NCI-H1436 (cell line): Measurements from ENCODE around the gene TRAK2.

Experiments used
- DNase-seq: peaks from one replicate; lab custom pipeline; 2025; lab: John Stamatoyannopoulos, UW

Gene TRAK2

GRCh38 chr2:201361078-201361733 lies 90.1 kb downstream of the TRAK2 start:
- DNase-seq: no peak

- no peak for DNase-seq
These were observed 91.0 kb downstream of the TRAK2 start for GRCh38 chr2:201360256-201360655.

- DNase-seq: no peak
These were observed 92.6 kb downstream of the TRAK2 start for GRCh38 chr2:201358684-201359083.

GRCh38 chr2:201357221-201357620 lies 94.0 kb downstream of the TRAK2 start, which contains the start of gene FLACC1:
Gene FLACC1 (minus strand): TSS chr2:201357345. CDS start chr2:201351404, 5,941 bp downstream.
- DNase-seq: peak; percentile 20

- DNase-seq: no peak
These were observed 98.1 kb downstream of the TRAK2 start for GRCh38 chr2:201353116-201353515.

- no peak for DNase-seq
These were observed 100.4 kb downstream of the TRAK2 start for GRCh38 chr2:201350879-201351278.

GRCh38 chr2:201349601-201350000 lies 101.7 kb downstream of the TRAK2 start:
- DNase-seq: no peak

- DNase-seq: no peak
These were observed 102.5 kb downstream of the TRAK2 start for GRCh38 chr2:201348758-201349157.

- DNase-seq: no peak
These were observed 104.1 kb downstream of the TRAK2 start for GRCh38 chr2:201347138-201347537.

- no peak for DNase-seq
These were observed 105.5 kb downstream of the TRAK2 start for GRCh38 chr2:201345625-201346213.

GRCh38 chr2:201344663-201345366 lies 106.4 kb downstream of the TRAK2 start:
- DNase-seq: no peak

- DNase-seq: no peak
These were observed 107.7 kb downstream of the TRAK2 start for GRCh38 chr2:201343559-201343958.

GRCh38 chr2:201342923-201343322 lies 108.3 kb downstream of the TRAK2 start:
- no peak for DNase-seq

- DNase-seq: no peak
These were observed 121.8 kb downstream of the TRAK2 start for GRCh38 chr2:201329409-201329808.

GRCh38 chr2:201327678-201328077 lies 123.6 kb downstream of the TRAK2 start:
- DNase-seq: no peak
